NCI-H2081 (cell line): ENCODE results near the gene ADIRF.
"Not testable (repeated sequence)": the region's sequence is repeated elsewhere in the genome, so short reads cannot be mapped to it uniquely, and the experiment has no call there.

ENCODE experiments used
- DNase-seq, 2 experiments: peaks; one replicate each; lab custom pipeline; 2025; lab: John Stamatoyannopoulos, UW

The ADIRF gene

GRCh38 chr10:86960863-86961434 lies 7.3 kb upstream of the ADIRF start:
- no peak for DNase-seq

GRCh38 chr10:86961481-86962091 lies 6.7 kb upstream of the ADIRF start:
- no peak for DNase-seq

GRCh38 chr10:86962136-86962980 lies 5.9 kb upstream of the ADIRF start:
- DNase-seq, result no peak

GRCh38 chr10:86962981-86963310 lies 5.3 kb upstream of the ADIRF start:
- DNase-seq, result no peak

GRCh38 chr10:86963341-86963919 lies 4.9 kb upstream of the ADIRF start:
- DNase-seq, result no peak

GRCh38 chr10:86964061-86964846 lies 4.0 kb upstream of the ADIRF start:
- DNase-seq, result no peak

- no peak for DNase-seq
Observed at GRCh38 chr10:86964847-86965190, 3.5 kb upstream of the ADIRF start.

GRCh38 chr10:86965986-86966654 lies 2.2 kb upstream of the ADIRF start:
- no peak for DNase-seq

GRCh38 chr10:86967481-86967941 lies 771 bp upstream of the ADIRF start:
- no peak for DNase-seq

GRCh38 chr10:86968994-86969355 lies 693 bp downstream of the ADIRF start:
- no peak for DNase-seq

GRCh38 chr10:86969421-86970041 lies 1.2 kb downstream of the ADIRF start:
- no peak for DNase-seq

- no peak for DNase-seq
Observed at GRCh38 chr10:86970162-86970981, 2.1 kb downstream of the ADIRF start.

- no peak for DNase-seq
Observed at GRCh38 chr10:86970982-86971231, 2.6 kb downstream of the ADIRF start.

- no peak for DNase-seq
Observed at GRCh38 chr10:86971232-86971991, 3.1 kb downstream of the ADIRF start.

GRCh38 chr10:86972613-86973380 lies 4.5 kb downstream of the ADIRF start:
- no peak for DNase-seq

GRCh38 chr10:86974484-86974883 lies 6.2 kb downstream of the ADIRF start:
- DNase-seq, result no peak

GRCh38 chr10:86976362-86977056 lies 8.2 kb downstream of the ADIRF start:
- no peak for DNase-seq

GRCh38 chr10:86978457-86978856 lies 10.2 kb downstream of the ADIRF start:
- DNase-seq, result not testable (repeated sequence)
